NCI-H774 (cell line): ENCODE measurements around the gene COLEC12.

Experiments used
- DNase-seq: peaks from one replicate; lab custom pipeline; 2025; lab: John Stamatoyannopoulos, UW

COLEC12 gene

GRCh38 chr18:506264-506663 lies 5.8 kb upstream of the COLEC12 start:
- DNase-seq = no peak

DNA sequence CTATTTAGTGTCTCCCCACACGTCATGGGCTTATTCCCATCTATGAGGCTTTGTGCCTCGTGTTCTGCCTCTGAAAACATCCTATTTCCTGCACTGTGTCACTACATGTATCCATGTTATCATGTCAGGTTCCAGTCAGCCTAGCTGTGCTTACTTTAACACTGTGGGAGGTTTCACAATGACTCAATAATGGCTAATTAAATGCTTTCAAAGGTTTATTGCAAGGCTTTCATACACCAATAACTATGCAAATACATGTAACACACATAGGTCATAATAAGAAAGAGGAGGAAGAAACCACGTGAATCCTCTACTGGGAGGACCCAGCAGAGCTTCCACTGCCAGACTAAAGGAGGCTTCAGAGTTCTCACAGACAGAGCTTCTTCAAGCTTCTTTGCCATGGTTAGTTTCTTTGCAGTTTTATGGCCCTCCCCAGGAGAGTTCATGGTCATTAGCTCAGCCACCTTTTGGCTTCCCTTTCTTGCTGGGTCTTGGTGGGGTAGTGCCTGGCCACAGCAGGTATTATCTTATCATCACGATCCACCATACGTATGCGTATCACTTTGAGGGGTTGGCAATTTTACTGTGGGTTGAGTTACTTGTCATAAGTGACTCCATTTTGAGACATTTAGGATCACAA lies 5.1 kb upstream of the COLEC12 start:
- peak; percentile 1 for DNase-seq

GRCh38 chr18:501406-501714 lies 859 bp upstream of the COLEC12 start:
- DNase-seq = no peak

GRCh38 chr18:499776-500631 lies 497 bp downstream of the COLEC12 start:
- DNase-seq = no peak

DNA sequence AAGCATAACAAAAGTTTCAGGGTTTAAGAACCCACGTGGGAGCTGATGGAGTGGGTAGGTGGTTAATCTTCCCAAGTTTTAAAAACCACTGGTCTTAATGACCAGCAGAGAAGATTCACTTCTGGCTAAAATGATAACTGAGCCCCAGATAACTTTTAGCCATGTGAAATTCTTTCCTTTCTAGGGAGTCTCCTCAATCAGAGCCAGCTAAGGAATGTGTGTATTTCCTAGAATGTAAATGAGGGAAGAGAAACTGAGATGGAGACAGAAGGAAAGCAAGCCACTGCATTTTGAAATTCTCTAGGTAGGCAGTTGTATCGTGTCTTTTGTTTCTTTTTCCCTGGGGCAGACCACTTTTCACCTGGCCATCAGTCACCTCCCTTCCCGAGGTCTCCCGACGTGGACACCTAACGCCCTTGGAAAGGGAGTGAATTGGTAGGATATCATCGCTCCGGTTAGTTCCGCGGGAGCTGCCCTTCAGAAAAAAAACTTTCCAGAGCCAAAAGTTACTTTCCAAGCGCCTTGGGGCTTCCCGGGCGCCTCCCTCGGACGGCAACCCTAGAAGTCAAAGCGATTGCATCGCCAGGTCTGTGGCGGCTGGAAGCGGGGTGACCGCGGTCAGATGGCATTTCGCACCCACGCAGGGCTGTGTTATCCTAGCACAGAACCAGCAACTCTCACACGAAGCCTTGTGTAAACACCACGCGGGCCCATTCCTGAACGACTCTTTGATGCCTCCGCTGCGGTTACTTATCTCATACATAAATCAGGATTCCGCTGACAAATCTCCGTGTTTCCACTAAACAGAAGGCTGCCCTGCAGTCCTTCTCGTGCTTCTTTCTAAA lies 1.3 kb downstream of the COLEC12 start:
- DNase-seq = no peak

DNA sequence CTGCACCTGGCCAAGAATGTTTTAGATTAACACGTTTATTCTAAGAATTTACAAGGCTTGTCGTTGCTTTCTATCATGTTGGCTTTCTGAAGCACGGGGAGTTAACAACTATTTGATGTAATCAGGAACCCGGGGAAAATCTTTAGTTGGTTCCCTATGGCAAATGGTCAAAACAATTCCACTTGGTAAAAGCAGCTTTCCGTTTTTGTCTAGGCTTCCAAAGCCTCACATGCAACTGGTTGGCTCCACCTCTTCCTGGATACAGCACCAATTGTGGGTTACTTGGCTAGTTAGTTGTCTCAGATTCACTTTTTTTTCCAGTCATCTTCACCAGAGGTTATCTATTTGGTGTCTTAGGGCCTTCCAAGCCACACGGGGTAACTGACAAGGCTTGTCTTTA lies 2.8 kb downstream of the COLEC12 start:
- no peak for DNase-seq

DNA sequence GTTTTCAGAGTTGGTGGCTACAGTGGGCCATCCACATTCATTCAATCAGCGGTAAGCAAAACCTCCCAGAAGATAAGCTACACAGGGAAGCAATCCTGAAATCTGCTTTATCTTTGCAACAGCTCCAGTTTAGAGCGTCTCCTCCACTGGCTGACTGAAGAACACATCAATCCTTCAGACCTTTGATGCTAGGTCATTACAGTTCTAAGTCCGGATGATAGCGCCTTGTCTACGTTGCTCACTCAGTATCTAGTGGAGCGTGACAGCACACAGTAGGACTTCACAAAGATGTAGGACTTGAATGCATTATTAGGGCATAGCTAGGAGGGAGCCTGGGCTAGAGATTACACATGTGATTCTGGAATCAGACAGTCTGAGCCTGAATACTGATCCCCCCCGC lies 5.0 kb downstream of the COLEC12 start:
- DNase-seq = no peak

DNA sequence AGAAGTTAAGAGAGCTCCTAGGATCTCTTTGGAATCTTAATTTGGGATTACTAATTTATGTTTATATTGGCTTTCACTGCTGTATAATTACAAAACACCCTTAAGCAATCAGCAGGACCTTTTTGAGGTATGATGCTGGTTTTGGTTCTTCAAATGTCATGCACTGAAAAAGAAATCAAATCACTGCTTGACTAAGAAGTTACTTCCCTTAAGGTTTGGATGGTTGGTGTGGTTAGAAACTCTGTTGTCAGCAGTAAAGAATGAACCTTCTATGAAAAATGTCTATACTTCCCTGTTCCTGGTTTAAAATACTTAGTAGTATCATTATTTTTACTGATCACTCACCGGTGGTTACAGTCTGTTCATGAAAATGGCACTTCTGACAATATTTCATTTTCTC lies 5.5 kb downstream of the COLEC12 start:
- DNase-seq = no peak

DNA sequence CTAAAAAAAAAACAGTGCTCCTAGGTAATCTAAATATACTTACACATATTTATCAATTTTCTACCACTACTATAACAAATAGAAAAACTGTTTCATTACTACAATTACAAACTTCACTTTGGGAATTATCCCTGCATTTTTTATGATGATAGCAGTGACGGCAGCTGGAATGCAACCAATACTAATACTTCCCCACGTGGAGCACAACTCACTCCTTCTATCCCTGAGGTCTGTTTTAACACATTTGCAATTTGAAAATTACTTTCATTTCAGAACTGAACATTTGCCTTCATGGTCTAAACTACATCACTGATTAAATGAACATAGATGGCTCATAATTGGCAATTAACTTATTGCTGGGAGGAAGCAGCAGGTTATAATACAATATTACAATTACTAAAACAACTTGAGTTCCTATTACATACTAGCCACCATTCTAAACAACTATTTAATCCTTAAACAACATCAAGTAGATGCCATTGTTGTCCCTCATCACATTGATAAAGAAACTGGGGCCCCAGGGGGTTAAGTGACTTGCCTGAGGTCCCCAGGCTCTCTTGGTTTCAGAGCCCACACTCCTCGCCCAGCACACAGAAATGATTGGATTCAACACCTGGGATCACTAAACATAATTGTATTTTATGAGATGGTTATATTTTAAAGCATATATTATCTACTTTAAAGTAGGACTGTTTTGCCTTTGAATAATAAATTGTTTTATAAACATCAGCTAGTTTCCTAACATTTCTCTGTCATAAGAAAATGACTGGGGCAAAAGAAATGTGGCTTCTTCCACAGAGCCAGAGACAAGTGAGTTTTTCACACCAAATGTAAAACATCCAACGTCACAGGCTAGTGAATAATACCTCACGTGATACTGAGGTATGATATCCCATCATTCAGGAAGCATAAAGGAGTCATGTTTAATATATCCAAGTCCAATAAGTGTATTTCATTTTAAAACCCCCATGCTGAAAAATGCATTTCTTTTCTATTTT lies 6.2 kb downstream of the COLEC12 start:
- DNase-seq = no peak

GRCh38 chr18:492451-492850 lies 8.1 kb downstream of the COLEC12 start:
- DNase-seq = no peak

GRCh38 chr18:490624-491023 lies 9.9 kb downstream of the COLEC12 start:
- DNase-seq = no peak

DNA sequence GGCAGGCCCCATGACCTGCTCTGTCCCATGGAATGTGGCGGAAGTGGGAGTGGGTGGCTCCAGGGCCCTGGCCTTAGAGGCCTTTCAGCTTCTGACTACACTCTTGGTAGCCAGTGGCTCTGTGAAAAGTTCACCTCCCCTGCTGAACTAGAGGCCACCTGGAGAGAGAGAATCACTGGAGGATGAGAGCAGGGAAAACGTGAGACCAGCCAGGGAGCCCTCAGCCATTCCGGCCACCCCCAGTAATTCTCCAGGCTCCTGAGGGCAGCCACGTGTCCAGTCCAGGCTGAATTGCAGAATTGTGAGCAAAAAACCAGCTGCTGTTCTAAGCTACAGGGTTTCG lies 10.5 kb downstream of the COLEC12 start:
- DNase-seq = no peak

DNA sequence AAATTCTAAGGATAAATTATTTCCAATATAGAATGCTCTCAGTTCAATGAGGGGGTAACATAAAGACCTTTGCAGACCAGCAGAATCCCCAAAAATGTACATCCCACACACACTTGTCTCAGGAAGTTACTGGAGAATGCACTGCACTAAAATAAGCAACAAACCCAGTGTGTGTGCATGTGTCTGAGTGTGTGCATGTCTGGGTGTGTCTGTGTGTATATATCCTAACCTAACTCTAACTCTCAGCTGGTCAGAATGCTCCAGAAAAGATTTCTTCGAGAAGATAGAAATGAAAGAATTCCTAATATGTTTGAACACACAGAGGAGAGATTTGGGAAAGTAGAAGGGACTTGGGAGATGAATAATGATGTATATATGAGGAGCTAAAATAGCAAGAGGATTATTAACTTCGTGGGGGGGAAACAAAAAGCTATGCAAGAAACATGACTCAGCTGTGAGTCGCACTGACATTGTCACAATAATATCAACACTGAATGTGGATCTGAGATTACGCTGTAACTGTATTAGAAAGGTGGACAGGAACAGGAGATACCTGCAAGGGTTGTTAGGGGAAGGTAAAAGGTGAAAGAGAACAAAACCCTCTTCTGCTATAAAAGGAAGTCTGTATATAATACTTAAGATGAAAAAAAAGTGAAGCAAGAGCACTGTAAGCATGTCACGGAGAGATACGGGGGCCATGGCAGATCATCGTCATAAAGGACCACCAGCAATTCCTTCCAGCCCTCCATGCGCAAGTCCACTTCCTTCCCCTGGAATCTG lies 11.1 kb downstream of the COLEC12 start:
- DNase-seq = no peak

- no peak for DNase-seq
Observed at GRCh38 chr18:486929-487740, 13.4 kb downstream of the COLEC12 start.

DNA sequence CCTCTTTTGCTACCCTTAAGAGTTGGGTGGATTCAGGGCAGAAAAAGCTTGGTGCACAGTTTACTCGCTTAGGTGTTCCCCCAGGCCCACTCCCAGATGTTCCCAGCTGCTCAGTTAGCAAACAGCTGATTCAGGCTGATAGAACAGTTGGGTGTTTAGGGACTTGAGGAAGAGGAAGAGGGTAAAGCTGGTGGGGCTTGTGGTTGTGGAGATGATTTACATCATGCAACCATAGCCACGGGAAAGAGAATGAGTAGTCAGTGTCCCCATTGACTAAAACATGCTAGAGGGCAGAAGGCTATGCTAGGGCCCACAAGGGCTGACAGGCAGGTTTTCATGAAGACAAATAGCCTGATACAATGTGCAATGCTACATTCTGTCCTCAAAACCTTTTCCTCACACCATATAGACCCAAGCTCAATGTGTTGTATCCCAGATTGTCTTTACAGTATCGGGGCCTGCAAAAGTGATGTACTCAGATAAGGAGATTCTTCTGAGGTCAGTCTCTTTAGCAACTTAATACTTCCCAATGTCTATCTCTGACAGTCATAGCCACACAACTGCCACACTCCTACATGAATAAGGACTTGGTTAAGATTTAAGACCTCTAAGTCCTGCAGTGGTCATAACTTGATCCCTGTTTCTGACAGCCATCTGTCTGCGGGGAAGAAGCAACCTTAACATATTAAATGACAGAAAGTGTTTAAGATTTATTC lies 15.6 kb downstream of the COLEC12 start:
- no peak for DNase-seq

GRCh38 chr18:478681-479080 lies 21.8 kb downstream of the COLEC12 start:
- DNase-seq = no peak

DNA sequence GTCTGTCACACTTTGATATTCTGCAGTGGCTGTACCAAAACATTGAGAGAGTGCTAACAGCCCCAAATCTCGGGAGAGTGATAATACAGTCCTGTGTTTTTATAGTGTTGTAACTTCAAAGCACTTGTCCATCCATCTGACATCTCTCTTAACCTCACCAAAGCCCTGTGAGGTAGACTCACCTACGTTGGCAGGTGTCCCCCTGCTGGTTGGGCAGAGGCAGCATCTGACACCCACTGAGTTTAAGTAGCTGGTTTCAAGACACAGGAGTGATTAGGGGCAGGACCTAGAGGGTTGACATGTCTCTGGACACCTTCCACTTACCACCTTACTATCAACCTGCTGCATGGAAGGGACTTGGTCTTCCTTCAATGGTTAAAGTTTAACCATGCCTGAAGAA lies 22.9 kb downstream of the COLEC12 start:
- DNase-seq = no peak

DNA sequence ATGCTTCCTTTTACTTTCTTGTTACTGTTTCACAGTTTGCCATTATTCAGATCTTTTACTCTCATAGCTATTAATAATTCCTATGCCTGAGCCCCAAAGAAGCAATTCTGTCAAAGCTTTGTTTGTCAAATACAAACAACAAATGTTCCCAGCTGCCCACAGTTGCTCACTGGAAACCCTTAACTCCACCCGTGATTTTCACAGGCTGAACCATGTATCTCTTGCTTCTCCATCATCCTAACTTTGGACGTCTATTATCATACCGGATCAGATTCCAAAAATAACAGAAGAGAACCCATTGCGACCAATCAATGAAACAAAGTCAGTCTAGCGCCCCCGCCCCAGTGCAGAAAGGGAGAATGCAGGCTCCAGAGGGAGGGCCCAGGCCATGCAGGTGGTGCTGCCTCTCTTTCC lies 24.2 kb downstream of the COLEC12 start:
- no peak for DNase-seq
